HG03520 (cell line): Measurements from ENCODE around the gene CSAG1.
"Not testable (repeated sequence)": the region's sequence is repeated elsewhere in the genome, so short reads cannot be mapped to it uniquely, and the experiment has no call there.

Experiments
- ATAC-seq: cut with Tn5 transposase; IDR thresholded peaks from one replicate; pipeline ENCODE4 v1.9.1; 2021; ENCODE audit warnings: mild to moderate bottlenecking, moderate library complexity; ENCODE audit not compliant: unreplicated experiment

Gene CSAG1

DNA sequence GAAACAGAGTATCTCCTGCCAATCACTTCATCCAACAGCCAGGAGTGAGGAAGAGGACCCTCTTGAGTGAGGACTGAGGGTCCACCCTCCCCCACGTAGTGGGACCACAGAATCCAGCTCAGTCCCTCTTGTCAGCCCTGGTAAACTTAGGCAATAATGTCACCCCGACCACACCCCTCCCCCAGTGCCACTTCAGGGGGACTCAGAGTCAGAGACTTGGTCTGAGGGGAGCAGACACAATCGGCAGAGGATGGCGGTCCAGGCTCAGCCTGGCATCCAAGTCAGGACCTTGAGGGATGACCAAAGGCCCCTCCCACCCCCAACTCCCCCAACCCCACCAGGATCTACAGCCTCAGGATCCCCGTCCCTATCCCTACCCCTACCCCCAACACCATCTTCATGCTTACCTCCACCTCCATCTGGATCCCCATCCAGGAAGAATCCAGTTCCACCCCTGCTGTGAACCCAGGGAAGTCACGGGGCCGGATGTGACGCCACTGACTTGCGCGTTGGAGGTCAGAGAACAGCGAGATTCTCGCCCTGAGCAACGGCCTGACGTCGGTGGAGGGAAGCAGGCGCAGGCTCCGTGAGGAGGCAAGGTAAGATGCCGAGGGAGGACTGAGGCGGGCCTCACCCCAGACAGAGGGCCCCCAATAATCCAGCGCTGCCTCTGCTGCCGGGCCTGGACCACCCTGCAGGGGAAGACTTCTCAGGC is at the start of gene CSAG1, which contains the start of gene MAGEA12:
Gene CSAG1, minus strand, starts transcription at position 461 of the 715 bp plus-strand sequence. CDS start 1,261 bp downstream, outside the sequence.
Gene MAGEA12, plus strand, starts transcription at position 497 of the 715 bp plus-strand sequence. CDS start 2,405 bp downstream, outside the sequence.
- no peak for ATAC-seq

- not testable (repeated sequence) for ATAC-seq
Observed at GRCh38 chrX:152769549-152770289, 36.2 kb upstream of the CSAG1 start, which contains the start of gene MAGEA6. TSS of gene MAGEA6 (minus strand) at chrX:152769689. CDS start at chrX:152767650, 2,039 bp downstream.

GRCh38 chrX:152766562-152766961 is 33.0 kb upstream of the CSAG1 start:
- not testable (repeated sequence) for ATAC-seq

DNA sequence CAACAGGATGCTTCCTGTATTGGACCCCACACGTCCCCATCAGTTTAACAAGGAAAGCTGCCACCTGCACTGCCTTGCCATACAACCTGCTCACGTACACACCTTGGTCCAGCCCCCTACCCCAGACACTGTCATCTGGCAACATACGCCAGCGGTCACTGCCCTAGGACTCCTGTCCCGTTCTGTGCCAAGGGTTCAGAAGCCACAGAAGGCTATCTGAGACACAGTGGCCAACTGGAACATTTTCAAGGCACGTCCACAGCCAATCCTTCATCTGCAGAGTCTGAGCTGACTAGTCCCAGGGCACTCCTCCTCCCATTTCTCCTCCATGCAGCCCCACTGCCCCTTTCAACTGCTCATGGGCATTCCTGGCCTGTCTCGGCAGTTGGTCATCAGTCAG is 28.1 kb upstream of the CSAG1 start:
- ATAC-seq = not testable (repeated sequence)

DNA sequence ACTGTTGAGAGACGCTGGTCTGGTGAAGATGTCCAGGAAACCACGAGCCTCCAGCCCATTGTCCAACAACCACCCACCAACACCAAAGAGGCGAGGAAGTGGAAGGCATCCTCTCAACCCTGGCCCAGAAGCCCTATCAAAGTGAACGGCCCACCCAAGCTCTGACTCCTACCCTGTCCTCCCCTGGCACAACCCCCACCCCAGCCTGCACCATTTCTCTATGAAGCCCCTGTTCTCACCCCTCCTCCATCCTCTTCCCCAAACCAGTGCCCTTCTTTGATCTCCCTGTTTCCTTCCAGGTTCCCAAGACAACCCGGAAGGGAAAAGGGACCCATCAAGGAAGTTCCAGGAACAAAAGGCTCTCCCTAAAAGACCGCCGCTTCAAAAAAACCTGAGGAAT is 26.0 kb upstream of the CSAG1 start:
- ATAC-seq = not testable (repeated sequence)

DNA sequence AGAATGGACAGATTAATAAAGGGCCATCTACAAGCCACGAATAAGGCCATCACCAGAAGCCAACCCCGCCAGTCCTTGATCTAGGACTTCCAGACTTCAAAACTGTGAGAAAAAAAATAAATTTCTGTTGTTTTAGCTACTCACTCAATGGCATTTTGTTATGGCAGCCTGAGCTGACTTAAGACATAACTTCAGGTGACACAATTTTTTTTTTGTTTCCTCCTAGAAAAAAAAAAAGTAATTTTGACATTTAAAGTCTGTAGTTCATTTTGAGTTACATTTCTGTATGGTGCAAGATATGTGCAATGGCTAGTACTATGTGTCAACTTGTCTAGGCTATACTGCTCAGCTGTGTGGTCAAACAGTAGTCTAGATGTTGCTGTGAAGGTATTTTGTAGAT is 25.4 kb upstream of the CSAG1 start, which contains the start of gene CSAG3:
Gene CSAG3, plus strand, starts transcription at position 301 of the 400 bp plus-strand sequence.
- ATAC-seq = not testable (repeated sequence)

GRCh38 chrX:152754871-152755270 is 21.4 kb upstream of the CSAG1 start:
- not testable (repeated sequence) for ATAC-seq

DNA sequence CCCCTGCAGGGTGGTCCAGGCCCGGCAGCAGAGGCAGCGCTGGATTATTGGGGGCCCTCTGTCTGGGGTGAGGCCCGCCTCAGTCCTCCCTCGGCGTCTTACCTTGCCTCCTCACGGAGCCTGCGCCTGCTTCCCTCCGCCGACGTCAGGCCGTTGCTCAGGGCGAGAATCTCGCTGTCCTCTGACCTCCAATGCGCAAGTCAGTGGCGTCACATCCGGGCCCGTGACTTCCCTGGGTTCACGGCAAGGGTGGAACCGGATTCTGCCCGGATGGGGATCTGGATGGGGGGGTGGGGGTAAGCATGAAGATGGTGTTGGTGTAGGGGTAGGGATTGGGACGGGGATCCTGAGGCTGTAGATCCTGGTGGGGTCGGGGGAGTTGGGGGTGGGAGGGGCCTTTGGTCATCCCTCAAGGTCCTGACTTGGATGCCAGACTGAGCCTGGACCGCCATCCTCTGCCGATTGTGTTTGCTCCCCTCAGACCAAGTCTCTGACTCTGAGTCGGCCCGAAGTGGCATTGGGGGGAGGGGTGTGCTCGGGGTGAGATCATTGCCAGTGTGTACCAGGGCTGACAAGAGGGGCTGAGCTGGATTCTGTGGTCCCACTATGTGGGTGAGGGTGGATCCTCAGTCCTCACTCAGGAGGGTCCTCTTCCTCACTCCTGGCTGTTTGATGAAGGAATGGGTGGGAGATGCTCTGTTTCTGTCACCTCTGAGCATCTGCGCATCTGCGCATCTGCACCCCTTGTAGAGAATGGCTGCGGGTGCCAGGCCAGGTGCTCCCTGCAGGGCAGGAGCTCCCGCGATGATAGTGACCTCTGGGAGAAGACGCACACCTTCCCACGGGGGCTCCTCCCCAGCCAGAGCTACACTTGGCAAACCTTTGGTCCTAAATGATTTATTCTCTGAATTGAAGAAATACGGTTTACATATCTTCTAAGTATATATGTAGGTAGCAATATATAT is 20.4 kb upstream of the CSAG1 start, which contains the start of gene MAGEA2:
Gene MAGEA2, minus strand, starts transcription at position 157 of the 965 bp plus-strand sequence. CDS start 2,479 bp downstream, outside the sequence.
- ATAC-seq = not testable (repeated sequence)

GRCh38 chrX:152738560-152738959 is 5.0 kb upstream of the CSAG1 start:
- ATAC-seq = no peak

- ATAC-seq = not testable (repeated sequence)
Observed at GRCh38 chrX:152736528-152736927, 3.0 kb upstream of the CSAG1 start.

- no peak for ATAC-seq
Observed at GRCh38 chrX:152735860-152736511, 2.5 kb upstream of the CSAG1 start.

DNA sequence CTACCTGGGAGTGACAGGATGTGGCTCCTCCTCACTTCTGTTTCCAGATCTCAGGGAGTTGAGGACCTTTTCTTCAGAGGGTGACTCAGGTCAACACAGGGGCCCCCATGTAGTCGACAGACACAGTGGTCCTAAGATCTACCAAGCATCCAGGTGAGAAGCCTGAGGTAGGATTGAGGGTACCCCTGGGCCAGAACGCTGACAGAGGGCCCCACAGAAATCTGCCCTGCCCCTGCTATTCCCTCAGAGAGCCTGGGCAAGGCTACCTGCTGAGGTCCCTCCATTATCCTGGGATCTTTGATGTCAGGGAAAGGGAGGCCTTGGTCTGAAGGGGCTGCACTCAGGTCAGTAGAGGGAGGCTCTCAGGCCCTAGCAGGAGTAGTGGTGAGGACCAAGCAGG is 1.6 kb upstream of the CSAG1 start:
- no peak for ATAC-seq

- ATAC-seq = not testable (repeated sequence)
Observed at GRCh38 chrX:152734143-152734858, 780 bp upstream of the CSAG1 start.

DNA sequence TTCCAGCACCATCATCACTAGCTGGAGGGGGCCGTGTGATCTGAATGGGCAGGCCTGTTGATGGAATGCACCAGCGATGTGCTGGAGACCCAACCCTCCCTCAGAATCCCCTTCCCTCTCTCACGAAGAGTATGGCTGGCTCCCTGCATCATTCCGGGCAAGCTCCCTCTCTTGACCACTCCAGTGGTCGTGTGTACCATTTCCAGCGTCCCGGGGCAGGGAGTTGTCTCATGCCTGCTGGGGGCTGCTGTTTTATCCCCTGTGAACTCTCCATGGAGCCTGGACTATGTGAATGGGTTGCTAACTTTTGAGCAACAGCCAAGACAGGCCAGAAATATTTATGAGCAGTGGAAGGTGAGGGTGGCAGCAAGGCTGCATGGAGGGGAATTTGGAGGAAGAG is 8.1 kb downstream of the CSAG1 start:
- no peak for ATAC-seq

DNA sequence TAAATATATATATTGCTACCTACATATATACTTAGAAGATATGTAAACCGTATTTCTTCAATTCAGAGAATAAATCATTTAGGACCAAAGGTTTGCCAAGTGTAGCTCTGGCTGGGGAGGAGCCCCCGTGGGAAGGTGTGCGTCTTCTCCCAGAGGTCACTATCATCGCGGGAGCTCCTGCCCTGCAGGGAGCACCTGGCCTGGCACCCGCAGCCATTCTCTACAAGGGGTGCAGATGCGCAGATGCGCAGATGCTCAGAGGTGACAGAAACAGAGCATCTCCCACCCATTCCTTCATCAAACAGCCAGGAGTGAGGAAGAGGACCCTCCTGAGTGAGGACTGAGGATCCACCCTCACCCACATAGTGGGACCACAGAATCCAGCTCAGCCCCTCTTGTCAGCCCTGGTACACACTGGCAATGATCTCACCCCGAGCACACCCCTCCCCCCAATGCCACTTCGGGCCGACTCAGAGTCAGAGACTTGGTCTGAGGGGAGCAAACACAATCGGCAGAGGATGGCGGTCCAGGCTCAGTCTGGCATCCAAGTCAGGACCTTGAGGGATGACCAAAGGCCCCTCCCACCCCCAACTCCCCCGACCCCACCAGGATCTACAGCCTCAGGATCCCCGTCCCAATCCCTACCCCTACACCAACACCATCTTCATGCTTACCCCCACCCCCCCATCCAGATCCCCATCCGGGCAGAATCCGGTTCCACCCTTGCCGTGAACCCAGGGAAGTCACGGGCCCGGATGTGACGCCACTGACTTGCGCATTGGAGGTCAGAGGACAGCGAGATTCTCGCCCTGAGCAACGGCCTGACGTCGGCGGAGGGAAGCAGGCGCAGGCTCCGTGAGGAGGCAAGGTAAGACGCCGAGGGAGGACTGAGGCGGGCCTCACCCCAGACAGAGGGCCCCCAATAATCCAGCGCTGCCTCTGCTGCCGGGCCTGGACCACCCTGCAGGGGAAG is 19.4 kb downstream of the CSAG1 start, which contains the start of gene MAGEA2B:
Gene MAGEA2B, plus strand, starts transcription at position 814 of the 973 bp plus-strand sequence. CDS start 2,479 bp downstream, outside the sequence.
- not testable (repeated sequence) for ATAC-seq

DNA sequence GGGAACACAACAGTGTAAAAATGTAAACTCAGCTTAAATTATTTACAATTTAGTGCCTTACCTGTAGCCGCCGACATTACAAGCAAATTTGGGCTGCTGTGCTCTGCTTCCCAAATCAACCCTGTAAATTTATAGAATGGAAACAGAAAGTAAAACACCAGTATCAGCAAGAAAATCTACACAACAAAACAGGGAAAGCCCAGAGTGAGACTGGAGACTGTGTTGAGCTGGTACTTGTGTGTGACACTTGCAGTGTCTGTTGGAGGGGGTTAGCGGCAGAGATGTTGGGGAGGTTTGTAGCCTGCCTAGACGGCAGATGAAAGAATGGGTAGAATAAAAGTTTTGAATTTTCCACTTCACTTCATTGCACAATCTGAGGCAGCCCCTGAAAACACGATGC is 20.3 kb downstream of the CSAG1 start:
- not testable (repeated sequence) for ATAC-seq

GRCh38 chrX:152709173-152709572 is 24.3 kb downstream of the CSAG1 start, which contains the start of gene CSAG2:
TSS of gene CSAG2 (minus strand) at chrX:152709273. CDS start at chrX:152709112, 161 bp downstream.
- not testable (repeated sequence) for ATAC-seq

- ATAC-seq = not testable (repeated sequence)
Observed at GRCh38 chrX:152706500-152706899, 27.0 kb downstream of the CSAG1 start.
